ENCODE data around the gene RBL2. TPM values are rescaled to one million over a fixed set of nuclear protein-coding genes. Genes with fewer than 3 reads are reported as not detected.
"Not testable (repeated sequence)": the region's sequence is repeated elsewhere in the genome, so short reads cannot be mapped to it uniquely, and the experiment has no call there.

Gene RBL2
- total RNA-seq, 1 experiment from 2014 or later: 38.0 TPM

DNA sequence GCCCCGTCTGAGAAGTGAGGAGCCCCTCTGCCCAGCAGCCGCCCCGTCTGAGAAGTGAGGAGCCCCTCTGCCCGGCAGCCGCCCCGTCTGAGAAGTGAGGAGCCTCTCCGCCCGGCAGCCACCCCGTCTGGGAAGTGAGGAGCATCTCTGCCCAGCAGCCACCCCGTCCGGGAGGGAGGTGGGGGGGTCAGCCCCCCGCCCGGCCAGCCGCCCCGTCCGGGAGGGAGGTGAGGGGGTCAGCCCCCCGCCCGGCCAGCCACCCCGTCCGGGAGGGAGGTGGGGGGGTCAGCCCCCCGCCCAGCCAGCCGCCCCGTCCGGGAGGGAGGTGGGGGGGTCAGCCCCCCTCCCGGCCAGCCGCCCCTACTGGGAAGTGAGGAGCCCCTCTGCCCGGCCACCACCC lies 105.1 kb downstream of the RBL2 start:
- not testable (repeated sequence) for H3K36me3 ChIP-seq, H3K9me3 ChIP-seq, DNase-seq, H3K4me3 ChIP-seq, H3K27me3 ChIP-seq

DNA sequence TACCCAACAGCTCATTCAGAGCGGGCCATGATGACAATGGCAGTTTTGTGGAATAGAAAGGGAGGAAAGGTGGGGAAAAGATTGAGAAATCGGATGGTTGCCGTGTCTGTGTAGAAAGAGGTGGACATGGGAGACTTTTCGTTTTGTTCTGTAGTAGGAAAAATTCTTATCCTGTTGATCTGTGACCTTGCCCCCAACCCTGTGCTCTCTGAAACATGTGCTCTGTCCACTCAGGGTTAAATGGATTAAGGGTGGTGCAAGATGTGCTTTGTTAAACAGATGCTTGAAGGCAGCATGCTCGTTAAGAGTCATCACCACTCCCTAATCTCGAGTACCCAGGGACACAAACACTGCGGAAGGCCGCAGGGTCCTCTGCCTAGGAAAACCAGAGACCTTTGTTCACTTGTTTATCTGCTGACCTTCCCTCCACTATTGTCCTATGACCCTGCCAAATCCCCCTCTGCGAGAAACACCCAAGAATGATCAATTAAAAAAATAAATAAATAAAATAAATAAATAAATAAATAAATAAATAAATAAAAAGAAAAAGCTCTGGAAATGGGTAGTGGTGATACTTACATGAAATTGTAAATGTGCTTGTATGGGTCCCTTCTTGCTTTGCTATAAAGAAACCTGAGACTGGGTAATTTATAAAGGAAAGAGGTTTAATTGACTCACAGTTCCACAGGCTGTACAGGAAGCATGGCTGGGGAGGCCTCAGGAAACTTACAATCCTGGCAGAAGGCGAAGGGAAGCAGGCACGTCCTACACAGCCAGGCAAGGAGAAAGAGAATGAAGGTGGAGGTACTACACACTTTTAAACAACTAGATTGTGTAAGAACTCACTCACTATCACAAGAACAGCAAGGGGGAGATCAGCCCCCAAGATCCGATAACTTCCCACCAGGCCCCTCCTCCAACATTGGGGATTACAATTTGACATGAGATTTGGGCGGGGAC lies 105.8 kb downstream of the RBL2 start:
- H3K36me3 ChIP-seq, H3K4me3 ChIP-seq, DNase-seq, H3K27me3 ChIP-seq, H3K9me3 ChIP-seq: not testable (repeated sequence)

Other genes with a start within 250 kb of the RBL2 start
- 22.6 and 31.2 TPM in 2 replicates for gene AKTIP, start 68.7 kb downstream of the RBL2 start, total RNA-seq (2014; rRNA removed; shearing (Covaris generic); ENCODE audit: low replicate concordance)

Data from MG63 (cell line).